ENCODE results near the gene GAB2. TPM values are rescaled to one million over a fixed set of nuclear protein-coding genes. Genes with fewer than 3 reads are reported as not detected.
"Not testable (repeated sequence)": the region's sequence is repeated elsewhere in the genome, so short reads cannot be mapped to it uniquely, and the experiment has no call there.

The GAB2 gene
- total RNA-seq, 1 donor from 2014 or later: 23.1 TPM

DNA sequence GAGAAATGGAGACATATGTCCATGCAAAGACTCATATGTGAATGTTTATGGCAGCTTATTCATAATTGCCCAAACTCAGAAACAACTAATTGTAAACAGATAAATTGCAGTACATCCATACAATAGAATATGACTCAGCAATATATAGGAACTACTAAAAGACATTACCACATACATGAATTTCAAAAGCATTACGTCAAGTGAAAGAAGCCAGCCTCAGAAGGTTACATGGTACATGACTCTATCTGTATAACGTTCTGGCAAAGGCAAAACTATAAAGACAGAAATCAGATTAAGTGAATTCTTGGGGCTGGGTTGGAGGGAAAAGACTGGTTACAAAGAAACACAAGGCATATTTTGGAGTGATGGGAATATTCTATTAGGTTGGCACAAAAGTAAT lies 236.4 kb downstream of the GAB2 start:
- no peak for DNase-seq

DNA sequence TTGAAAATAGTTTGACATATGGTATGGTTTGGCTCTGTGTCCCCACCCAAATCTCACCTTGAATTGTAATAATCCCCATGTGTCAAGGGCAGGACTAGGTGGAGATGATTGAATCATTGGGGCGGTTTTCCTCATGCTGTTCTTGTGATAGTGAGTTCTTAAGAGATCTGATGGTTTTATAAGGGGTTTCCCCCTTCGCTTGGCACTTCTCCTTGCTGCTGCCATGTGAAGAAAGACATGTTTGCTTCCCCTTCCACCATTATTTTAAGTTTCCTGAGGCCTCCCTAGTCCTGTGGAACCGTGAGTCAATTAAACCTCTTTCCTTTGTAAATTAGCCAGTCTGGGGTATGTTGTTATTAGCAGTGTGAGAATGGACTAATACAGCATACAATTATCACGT lies 236.9 kb downstream of the GAB2 start:
- DNase-seq: no peak

DNA sequence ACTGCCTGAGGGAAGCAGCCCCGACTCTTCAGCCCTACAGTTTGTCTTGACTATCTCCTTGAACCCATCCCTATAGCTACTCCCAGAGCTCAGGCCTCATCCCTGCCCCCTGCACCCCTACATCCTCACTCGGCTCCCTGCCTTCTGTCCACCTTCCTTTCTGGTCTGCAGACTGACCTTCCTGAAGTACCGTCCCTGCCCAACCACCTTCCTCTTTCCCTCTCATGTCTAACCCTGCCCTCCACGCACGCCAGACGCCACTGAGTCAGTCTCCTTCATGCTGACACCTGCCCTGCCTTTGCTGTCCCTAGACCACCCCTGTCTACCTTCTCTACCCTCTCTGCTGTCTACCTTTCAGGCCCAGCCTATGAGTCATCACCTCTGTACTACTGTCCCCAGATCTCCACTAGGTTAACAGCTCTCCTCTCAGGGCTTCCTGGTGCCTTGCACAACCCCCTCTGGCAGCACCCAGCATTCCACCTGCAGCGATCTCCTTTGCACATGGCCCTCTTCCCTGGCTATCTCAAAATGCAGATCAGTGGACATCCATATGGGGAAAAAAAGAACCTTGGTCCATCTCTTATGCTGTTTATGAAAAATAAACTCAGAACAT lies 238.1 kb downstream of the GAB2 start:
- no peak for DNase-seq

DNA sequence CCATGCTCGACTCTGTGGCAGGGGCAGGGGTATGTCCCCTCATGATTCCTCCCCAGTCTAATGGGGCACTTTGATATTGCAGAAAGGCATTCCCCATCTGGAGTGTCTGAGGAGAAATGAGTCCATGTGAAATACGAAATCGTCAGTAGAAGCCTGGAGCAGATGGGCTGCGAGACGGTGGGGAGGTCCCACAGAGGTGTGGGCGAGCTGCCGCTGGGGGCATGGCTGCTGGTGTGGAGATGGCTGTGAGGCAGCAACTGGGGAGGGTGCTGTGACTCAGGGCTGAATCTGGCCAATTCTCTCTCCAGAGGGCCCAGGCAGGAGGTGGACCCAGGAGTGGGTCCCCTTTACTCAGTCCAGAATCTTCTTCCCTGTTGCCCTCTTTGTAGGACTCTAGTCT lies 240.4 kb downstream of the GAB2 start:
- no peak for DNase-seq

DNA sequence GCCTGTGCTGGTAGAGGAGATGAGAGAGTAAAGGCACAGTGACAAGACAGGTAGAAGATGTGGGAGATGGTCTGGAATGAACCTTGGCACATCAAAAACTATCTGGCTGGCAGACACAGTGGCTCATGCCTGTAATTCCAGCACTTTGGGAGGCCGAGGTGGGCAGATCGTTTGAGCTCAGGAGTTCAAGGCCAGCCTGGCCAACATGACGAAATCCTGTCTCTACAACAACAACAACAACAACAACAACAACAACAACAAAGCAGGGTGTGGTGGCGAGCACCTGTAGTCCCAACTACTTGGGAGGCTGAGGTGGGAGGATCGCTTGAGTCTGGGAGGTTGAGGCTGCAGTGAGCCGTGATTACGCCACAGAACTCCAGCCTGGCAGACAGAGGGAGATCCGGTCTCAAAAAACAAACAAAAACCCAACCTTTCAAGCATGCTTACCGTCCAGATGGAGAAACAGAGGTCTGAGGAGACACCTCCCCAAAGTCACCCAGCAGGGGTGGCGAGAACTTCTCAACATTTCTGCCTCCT lies 240.9 kb downstream of the GAB2 start:
- no peak for DNase-seq

DNA sequence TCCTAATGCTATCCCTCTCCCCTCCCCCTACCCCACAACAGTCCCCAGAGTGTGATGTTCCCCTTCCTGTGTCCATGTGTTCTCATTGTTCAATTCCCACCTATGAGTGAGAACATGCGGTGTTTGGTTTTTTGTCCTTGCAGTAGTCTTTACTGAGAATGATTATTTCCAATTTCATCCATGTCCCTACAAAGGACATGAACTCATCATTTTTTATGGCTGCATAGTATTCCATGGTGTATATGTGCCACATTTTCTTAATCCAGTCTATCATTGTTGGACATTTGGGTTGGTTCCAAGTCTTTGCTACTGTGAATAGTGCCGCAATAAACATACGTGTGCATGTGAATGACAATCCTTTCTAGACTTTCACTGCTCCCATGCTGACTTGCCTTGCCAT lies 241.8 kb downstream of the GAB2 start:
- not testable (repeated sequence) for DNase-seq

DNA sequence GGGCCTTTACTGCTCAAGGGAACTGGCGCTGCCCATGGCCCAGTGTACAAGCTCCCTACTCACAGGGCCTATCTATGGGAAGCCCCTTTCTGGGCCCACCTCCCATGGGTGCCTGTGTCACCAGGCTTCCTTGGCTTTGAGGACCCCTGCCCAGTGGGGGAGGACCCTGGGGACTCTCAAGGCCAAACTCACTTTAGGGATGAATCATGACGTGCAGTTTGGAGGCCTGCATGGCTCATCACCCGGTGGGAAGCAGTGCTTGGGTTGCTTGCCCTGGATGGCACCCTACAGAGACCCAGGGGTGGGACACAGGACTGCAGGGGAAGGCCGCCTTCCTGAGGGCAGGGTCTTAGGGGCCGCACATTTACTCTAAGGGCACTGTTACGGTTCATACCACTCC lies 245.7 kb downstream of the GAB2 start:
- DNase-seq: no peak

DNA sequence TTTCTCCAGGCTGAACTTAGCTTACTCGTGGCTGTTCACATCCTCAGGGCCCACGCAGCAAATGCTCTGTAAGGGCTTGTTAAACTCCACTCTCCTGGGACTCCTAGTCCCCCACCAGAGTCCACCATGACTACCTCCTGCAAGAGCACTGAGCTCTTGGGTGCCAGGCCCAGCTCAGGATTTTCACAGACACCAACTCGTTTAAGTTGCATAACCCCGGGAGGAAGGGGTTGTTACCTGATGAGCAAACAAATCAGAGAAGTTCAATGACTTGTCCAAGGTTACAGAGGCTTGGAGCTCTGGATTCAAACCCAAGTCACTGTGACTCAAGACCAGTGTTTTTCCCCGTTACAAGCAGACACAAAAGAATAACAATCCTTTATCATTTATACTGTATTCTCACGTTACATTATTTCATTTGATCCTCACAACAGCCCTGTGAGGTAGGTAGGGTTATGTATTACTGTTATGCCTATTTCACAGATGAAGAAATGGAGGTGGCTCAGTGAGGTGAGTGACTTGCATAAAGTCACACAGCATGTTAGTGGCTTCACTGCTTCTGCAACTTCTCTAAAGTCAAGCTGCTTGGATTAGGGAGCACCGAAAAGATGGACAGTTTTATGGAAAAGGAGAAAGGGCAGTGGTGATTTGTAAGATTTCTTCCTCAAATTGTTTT lies 246.6 kb downstream of the GAB2 start:
- DNase-seq: no peak

DNA sequence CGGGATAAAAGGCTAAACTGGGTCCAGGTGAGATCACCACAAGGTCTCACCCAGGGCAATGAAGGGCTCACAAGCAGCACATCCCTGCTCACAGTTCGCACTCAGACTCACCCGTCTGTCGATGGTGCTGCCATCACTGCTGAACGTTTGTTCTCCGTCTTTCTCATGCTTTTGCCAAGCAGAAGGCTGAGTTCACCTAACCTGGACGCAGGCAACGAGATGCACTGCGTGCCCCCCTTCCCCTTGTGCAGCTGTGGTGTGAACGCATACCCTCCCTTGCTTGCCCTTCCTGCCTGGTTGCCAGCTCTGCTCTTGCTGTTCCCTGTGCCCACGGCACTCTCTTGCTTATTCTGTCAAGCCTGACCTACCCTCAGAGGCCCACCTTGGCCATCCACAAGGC lies 247.2 kb downstream of the GAB2 start:
- no peak for DNase-seq

DNA sequence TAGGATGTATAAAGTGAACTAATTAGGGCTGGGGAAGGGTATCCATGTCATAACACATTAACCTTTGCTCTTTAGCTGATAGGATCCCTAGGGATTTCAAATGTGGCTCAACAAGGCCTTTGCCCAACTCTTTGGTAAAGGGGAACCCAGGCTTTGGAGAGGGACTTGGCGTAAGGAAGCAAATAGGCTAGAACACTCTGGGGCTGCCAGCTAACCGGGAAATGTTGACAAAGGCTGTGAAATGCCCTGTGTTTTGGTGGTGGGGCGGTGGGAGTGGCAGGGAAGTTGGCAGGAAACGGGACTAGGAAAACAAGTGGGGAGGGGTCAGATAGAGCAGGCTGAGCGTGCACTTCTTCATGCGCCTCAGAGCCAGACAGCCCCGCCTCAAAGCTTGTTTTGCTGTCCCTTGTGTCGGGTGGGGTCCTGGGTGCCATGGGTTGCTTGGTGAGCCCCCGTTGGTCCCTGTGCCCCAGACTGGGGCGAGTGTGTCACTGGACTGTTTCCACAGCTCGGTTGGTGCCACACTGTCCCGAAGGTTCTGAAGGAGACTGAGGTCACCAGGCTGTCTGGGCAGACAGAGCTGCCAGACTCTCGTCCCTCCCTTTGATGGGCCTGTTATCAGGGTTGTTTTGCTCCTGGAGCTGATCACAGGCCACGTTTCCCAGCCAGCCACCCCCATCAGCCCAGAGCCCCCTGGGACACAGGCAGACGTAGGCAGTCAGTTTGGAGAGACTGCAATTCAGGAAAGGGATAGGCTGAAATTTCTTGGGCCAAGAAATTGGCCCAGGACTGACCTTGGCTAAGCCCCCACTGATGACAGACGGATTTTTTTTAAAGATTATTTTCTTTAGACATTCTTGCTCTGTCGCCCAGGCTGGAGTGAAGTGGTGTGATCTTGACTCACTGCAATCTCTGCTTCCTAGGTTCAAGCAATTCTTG lies 248.8 kb downstream of the GAB2 start:
- no peak for DNase-seq

DNA sequence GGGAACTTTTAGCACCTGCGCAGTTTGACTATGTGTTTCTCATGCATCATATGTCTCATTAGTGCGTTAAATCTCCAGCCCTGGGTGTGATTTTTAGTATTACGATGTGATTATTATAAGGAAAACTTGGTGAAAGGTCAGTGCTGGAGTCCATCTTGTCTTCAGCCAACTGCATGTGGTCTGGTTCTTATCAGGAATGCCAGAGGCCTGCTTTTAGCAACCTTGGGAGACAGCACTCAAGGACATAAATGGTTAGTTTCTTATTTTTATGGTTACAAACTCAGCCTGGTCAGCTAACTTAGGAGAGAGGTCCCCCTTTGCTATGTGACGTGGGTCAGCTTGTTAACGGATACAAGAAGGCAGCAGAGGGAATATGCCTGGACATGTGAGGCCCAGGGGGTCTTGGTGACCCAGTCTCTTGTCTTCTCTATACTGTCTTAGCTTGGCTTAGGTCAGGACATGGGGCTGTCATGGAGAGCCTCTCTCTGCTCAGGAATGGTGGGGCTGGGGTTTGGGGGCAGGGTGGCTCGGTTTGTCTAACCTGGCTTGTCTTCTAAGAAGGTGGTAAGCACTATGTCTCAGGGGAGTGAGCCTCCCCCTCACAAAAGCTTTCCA lies 250.7 kb downstream of the GAB2 start:
- DNase-seq: no peak

Other genes starting within 250 kb of the GAB2 start
- 6.4 TPM for gene KCTD21, start 229.2 kb downstream of the GAB2 start, total RNA-seq
- gene USP35, start 228.9 kb downstream of the GAB2 start, total RNA-seq: 10.8 TPM
- 33.4 TPM for gene NARS2, start 157.0 kb upstream of the GAB2 start, total RNA-seq

Measured in occipital lobe (tissue), 2 donors.